ENCODE results near the gene ATXN8OS.

- TF ChIP-seq EZH2 (IDR thresholded peaks at IDR 0.05) = no peak
- no peak for TF ChIP-seq POLR2AphosphoS5 (IDR thresholded peaks at IDR 0.05; ENCODE audit: borderline replicate concordance, low read depth, low read length)
- no peak for TF ChIP-seq FOXP2 (optimal IDR thresholded peaks at IDR 0.05; ENCODE audit: control extremely low read depth, extremely low read length, insufficient read depth)
Measured at GRCh38 chr13:70104481-70104880, 3.1 kb upstream of the ATXN8OS start.
